Mononuclear cell (primary cell): ENCODE measurements around the gene AP1S1. TPM values are rescaled to one million over a fixed set of nuclear protein-coding genes. Genes with fewer than 3 reads are reported as not detected.
"Not testable (repeated sequence)": the region's sequence is repeated elsewhere in the genome, so short reads cannot be mapped to it uniquely, and the experiment has no call there.

Experiments
- H3K27me3 ChIP-seq: 2 replicates; pipeline ENCODE4 v1.6.0; 2011; ENCODE audit warnings: low read length, control low read depth; ENCODE audit not compliant: insufficient read depth
- H3K4me1 ChIP-seq: 2 replicates; pipeline ENCODE4 v1.5.1; 2011; ENCODE audit warnings: mild to moderate bottlenecking, low read length, control low read depth; ENCODE audit not compliant: insufficient read depth
- H3K4me3 ChIP-seq: 2 replicates; pipeline ENCODE4 v1.5.1; 2011; ENCODE audit warnings: mild to moderate bottlenecking, low read length, moderate library complexity
- H3K9me3 ChIP-seq: 2 replicates; pipeline ENCODE4 v1.5.1; 2011; ENCODE audit warnings: low read depth, mild to moderate bottlenecking, control low read depth, low read length
- total RNA-seq: library from RNA; depleted of rRNA; stranded (reverse); fragments of >200 nt; gene quantifications from one replicate; pipeline ENCODE4 v1.2.3, GENCODE V29; 2012

The AP1S1 gene
- total RNA-seq, 1 donor: 5.0 TPM

- H3K4me3 ChIP-seq: no peak overlapping the region
- peaks cover 6% of the 10 kb centered on the region for H3K4me1 ChIP-seq
- peaks cover 20% of the 10 kb centered on the region for H3K27me3 ChIP-seq
- H3K9me3 ChIP-seq: no peaks in the 10 kb centered on the region
Observed at GRCh38 chr7:101186194-101186593, 31.9 kb downstream of the AP1S1 start.

GRCh38 chr7:101186844-101187428 is 32.7 kb downstream of the AP1S1 start:
- no peaks in the 10 kb centered on the region for H3K9me3 ChIP-seq
- peaks cover 16% of the 10 kb centered on the region for H3K27me3 ChIP-seq
- no peak overlapping the region for H3K4me3 ChIP-seq
- H3K4me1 ChIP-seq: peaks cover 6% of the 10 kb centered on the region

- Histone ChIP-seq H3K4me3 (no peak overlapping the region), H3K9me3 (no peaks in the 10 kb centered on the region), H3K4me1 (peaks cover 6% of the 10 kb centered on the region), H3K27me3 (peaks cover 9% of the 10 kb centered on the region)
Observed at GRCh38 chr7:101189109-101189508, 34.8 kb downstream of the AP1S1 start.

GRCh38 chr7:101195884-101196283 is 41.6 kb downstream of the AP1S1 start:
- Histone ChIP-seq H3K4me3 (no peak overlapping the region), H3K9me3 (no peaks in the 10 kb centered on the region), H3K4me1 (peaks cover 2% of the 10 kb centered on the region), H3K27me3 (peaks cover 6% of the 10 kb centered on the region)

GRCh38 chr7:101197991-101198390 is 43.7 kb downstream of the AP1S1 start:
- H3K27me3 ChIP-seq: peaks cover 17% of the 10 kb centered on the region
- peaks cover 13% of the 10 kb centered on the region for H3K4me1 ChIP-seq
- no peak overlapping the region for H3K4me3 ChIP-seq
- H3K9me3 ChIP-seq: no peaks in the 10 kb centered on the region

GRCh38 chr7:101198476-101198875 is 44.2 kb downstream of the AP1S1 start:
- Histone ChIP-seq H3K27me3 (peaks cover 17% of the 10 kb centered on the region), H3K9me3 (no peaks in the 10 kb centered on the region), H3K4me1 (peaks cover 16% of the 10 kb centered on the region), H3K4me3 (no peak overlapping the region)

- peaks cover 17% of the 10 kb centered on the region for H3K27me3 ChIP-seq
- not testable (repeated sequence) for H3K9me3 ChIP-seq, H3K4me3 ChIP-seq
- peaks cover 25% of the 10 kb centered on the region for H3K4me1 ChIP-seq
Observed at GRCh38 chr7:101199522-101199921, 45.2 kb downstream of the AP1S1 start.

- Histone ChIP-seq H3K4me1 (peaks cover 25% of the 10 kb centered on the region), H3K27me3 (peaks cover 17% of the 10 kb centered on the region), H3K4me3 (no peak overlapping the region), H3K9me3 (no peaks in the 10 kb centered on the region)
Observed at GRCh38 chr7:101200504-101200861, 46.2 kb downstream of the AP1S1 start.

GRCh38 chr7:101200862-101201599 is 46.8 kb downstream of the AP1S1 start, which contains the start of gene MOGAT3:
TSS of gene MOGAT3 (minus strand) at chr7:101201036. CDS start at chr7:101200854, 182 bp downstream.
- H3K27me3 ChIP-seq: peaks cover 17% of the 10 kb centered on the region
- H3K4me1 ChIP-seq: peaks cover 25% of the 10 kb centered on the region
- no peak within 1 kb of the TSS for H3K4me3 ChIP-seq
- no peaks in the 10 kb centered on the region for H3K9me3 ChIP-seq

- Histone ChIP-seq H3K4me1 (peaks cover 25% of the 10 kb centered on the region), H3K9me3 (no peaks in the 10 kb centered on the region), H3K27me3 (peaks cover 17% of the 10 kb centered on the region), H3K4me3 (no peak overlapping the region)
Observed at GRCh38 chr7:101201695-101202602, 47.7 kb downstream of the AP1S1 start.

GRCh38 chr7:101202603-101202918 is 48.3 kb downstream of the AP1S1 start:
- H3K4me1 ChIP-seq: peaks cover 25% of the 10 kb centered on the region
- no peak overlapping the region for H3K4me3 ChIP-seq
- H3K27me3 ChIP-seq: peaks cover 17% of the 10 kb centered on the region
- H3K9me3 ChIP-seq: no peaks in the 10 kb centered on the region

GRCh38 chr7:101203740-101204738 is 49.8 kb downstream of the AP1S1 start:
- H3K4me3 ChIP-seq, H3K9me3 ChIP-seq: not testable (repeated sequence)
- H3K27me3 ChIP-seq: peaks cover 17% of the 10 kb centered on the region
- peaks cover 25% of the 10 kb centered on the region for H3K4me1 ChIP-seq

GRCh38 chr7:101205901-101206664 is 51.8 kb downstream of the AP1S1 start:
- Histone ChIP-seq H3K9me3 (no peaks in the 10 kb centered on the region), H3K27me3 (peaks cover 9% of the 10 kb centered on the region), H3K4me1 (peaks cover 21% of the 10 kb centered on the region), H3K4me3 (no peak overlapping the region)

GRCh38 chr7:101206665-101207042 is 52.4 kb downstream of the AP1S1 start:
- Histone ChIP-seq H3K27me3 (peaks cover 7% of the 10 kb centered on the region), H3K4me1 (peaks cover 19% of the 10 kb centered on the region), H3K9me3 (no peaks in the 10 kb centered on the region), H3K4me3 (no peak overlapping the region)
